Endothelial cell (in vitro differentiated cells): ENCODE measurements around the gene WDR81. TPM values are rescaled to one million over a fixed set of nuclear protein-coding genes. Genes with fewer than 3 reads are reported as not detected.
"Not testable (repeated sequence)": the region's sequence is repeated elsewhere in the genome, so short reads cannot be mapped to it uniquely, and the experiment has no call there.

Experiments
- DNase-seq: peaks from one replicate; pipeline ENCODE4 v3.0.0; 2021; ENCODE audit warnings: low spot score
- H3K27ac Mint-ChIP-seq: one replicate; pipeline ENCODE4 v1.8.0; 2021; ENCODE audit warnings: mixed read lengths, inconsistent platforms; ENCODE audit not compliant: unreplicated experiment
- H3K27me3 Mint-ChIP-seq: one replicate; pipeline ENCODE4 v1.8.0; 2021; ENCODE audit warnings: mild to moderate bottlenecking, moderate library complexity, mixed read lengths, inconsistent platforms; ENCODE audit not compliant: unreplicated experiment
- H3K36me3 Mint-ChIP-seq: one replicate; pipeline ENCODE4 v1.8.0; 2021; ENCODE audit warnings: mild to moderate bottlenecking, low read depth, mixed read lengths, inconsistent platforms; ENCODE audit not compliant: unreplicated experiment
- H3K4me1 Mint-ChIP-seq: one replicate; pipeline ENCODE4 v1.8.0; 2021; ENCODE audit warnings: mild to moderate bottlenecking, mixed read lengths, inconsistent platforms; ENCODE audit not compliant: unreplicated experiment
- H3K4me3 Mint-ChIP-seq: one replicate; pipeline ENCODE4 v1.8.0; 2021; ENCODE audit warnings: mild to moderate bottlenecking, mixed read lengths, inconsistent platforms; ENCODE audit not compliant: unreplicated experiment
- H3K9me3 Mint-ChIP-seq: one replicate; pipeline ENCODE4 v1.8.0; 2021; ENCODE audit warnings: mixed read lengths, inconsistent platforms; ENCODE audit not compliant: unreplicated experiment
- total RNA-seq: library from RNA; stranded (reverse); fragmentation: NEBNext Ultra II Directional; extraction: Animal tissue kit (Norgen Biotek cat#: 25700); gene quantifications from one replicate; pipeline ENCODE4 v1.2.1, GENCODE V29; 2021; ENCODE audit not compliant: unreplicated experiment
- TF ChIP-seq, protein P1 (sequence below): fragments of 200-600 bp; sonication (generic); IDR thresholded peaks from one replicate; pipeline ENCODE4 v1.5.0; 2021; ENCODE audit warnings: antibody characterized with exemption; ENCODE audit not compliant: unreplicated experiment

Gene WDR81
- total RNA-seq, 1 donor from 2014 or later = 20.0 TPM

DNA sequence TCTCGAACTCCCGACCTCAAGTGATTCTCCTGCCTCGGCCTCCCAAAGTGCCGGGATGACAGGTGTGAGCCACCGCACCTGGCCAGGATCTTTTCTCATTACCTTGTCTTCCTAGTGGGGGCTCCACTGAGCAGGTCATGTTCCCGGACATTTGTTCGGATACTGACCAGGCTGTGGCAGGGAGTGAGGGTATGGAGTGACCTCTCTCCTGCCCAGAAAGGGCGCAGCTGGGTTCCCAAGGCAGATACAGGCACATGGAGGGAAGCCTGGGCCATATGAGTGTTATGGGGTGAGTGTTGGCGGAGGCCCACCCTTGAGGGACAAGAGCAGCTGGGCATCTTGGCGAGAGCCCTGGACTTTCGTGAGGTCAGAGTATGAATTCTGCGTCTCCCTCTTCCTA, 42.9 kb downstream of the WDR81 start:
- no peak overlapping the region for H3K27ac Mint-ChIP-seq
- no peak for DNase-seq

DNA sequence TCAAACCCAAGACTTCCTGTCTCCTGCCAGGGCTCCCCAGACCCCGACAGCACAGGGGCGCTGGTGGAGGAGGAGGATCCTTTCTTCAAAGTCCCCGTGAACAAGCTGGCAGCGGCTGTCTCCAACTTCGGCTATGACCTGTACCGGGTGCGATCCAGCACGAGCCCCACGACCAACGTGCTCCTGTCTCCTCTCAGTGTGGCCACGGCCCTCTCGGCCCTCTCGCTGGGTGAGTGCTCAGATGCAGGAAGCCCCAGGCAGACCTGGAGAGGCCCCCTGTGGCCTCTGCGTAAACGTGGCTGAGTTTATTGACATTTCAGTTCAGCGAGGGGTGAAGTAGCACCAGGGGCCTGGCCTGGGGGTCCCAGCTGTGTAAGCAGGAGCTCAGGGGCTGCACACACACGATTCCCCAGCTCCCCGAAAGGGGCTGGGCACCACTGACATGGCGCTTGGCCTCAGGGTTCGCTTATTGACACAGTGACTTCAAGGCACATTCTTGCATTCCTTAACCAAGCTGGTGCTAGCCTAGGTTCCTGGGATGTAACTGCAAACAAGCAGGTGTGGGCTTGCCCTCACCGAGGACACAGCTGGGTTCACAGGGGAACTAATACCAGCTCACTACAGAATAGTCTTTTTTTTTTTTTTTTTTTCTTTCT, 45.4 kb downstream of the WDR81 start:
- no peak for DNase-seq
- Mint-ChIP-seq H3K9me3 (no peaks in the 10 kb centered on the region), H3K4me1 (peaks cover 4% of the 10 kb centered on the region), H3K4me3 (no peak overlapping the region), H3K36me3 (no peaks in the 10 kb centered on the region), H3K27me3 (peaks cover 5% of the 10 kb centered on the region), H3K27ac (no peak overlapping the region)
- TF ChIP-seq, protein P1, sequence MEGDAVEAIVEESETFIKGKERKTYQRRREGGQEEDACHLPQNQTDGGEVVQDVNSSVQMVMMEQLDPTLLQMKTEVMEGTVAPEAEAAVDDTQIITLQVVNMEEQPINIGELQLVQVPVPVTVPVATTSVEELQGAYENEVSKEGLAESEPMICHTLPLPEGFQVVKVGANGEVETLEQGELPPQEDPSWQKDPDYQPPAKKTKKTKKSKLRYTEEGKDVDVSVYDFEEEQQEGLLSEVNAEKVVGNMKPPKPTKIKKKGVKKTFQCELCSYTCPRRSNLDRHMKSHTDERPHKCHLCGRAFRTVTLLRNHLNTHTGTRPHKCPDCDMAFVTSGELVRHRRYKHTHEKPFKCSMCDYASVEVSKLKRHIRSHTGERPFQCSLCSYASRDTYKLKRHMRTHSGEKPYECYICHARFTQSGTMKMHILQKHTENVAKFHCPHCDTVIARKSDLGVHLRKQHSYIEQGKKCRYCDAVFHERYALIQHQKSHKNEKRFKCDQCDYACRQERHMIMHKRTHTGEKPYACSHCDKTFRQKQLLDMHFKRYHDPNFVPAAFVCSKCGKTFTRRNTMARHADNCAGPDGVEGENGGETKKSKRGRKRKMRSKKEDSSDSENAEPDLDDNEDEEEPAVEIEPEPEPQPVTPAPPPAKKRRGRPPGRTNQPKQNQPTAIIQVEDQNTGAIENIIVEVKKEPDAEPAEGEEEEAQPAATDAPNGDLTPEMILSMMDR = no peak

More for the DNA sequence above, 42.9 kb downstream of the WDR81 start:
- TF ChIP-seq, protein P1 = no peak
- Mint-ChIP-seq H3K4me1 (peaks cover 9% of the 10 kb centered on the region), H3K36me3 (no peaks in the 10 kb centered on the region), H3K9me3 (no peaks in the 10 kb centered on the region), H3K27me3 (peaks cover 9% of the 10 kb centered on the region), H3K4me3 (no peak overlapping the region)

DNA sequence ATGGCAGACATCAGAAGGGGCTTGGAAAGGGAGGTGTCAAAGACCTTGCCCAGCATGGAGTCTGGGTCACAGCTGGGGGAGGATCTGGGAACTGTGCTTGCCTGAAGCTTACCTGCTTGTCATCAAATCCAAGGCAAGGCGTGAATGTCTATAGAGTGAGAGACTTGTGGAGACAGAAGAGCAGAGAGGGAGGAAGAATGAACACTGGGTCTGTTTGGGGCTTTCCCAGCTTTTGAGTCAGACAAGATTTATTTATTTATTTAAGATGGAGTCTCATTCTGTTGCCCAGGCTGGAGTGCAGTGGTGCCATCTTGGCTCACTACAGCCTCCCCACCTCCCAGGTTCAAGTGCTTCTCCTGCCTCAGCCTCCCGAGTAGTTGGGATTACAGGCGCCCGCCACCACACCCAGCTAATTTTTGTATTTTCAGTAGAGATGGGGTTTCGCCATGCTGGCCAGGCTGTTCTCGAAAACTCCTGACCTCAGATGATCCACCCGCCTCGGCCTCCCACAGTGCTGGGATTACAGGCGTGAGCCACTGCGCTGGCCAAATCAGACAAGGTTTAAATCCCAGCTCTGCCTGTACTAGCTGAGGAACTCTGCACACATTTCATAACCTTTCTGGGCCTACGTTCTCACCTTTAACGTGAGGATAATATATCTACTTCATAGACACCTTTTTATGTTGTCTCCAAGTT, 48.6 kb downstream of the WDR81 start:
- not testable (repeated sequence) for H3K9me3 Mint-ChIP-seq, H3K4me1 Mint-ChIP-seq, H3K27me3 Mint-ChIP-seq, H3K4me3 Mint-ChIP-seq, H3K27ac Mint-ChIP-seq, H3K36me3 Mint-ChIP-seq, DNase-seq

DNA sequence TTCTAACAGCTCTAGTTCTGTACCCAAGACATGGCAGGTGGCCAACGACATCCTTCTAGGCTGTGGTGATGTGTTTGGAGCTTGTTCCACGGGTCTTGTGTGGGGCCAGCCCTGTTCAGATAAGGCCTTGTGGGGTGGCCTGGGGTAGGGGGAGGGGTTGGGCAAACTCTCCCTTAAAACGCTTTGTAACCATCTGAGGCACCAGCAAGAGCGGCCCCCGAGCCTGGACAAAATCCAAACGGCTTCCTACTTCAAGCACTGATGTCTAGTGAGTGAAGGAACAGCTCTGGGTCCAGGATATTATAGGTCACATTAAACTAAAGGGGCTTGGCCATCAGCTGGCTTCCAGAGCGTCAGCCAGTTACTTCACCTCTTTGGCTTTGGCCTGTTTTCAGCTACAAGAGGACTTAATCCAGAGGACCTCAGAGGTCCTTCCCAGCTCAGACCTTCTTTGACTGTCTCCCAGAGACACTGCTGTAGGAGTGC, 49.2 kb downstream of the WDR81 start:
- Mint-ChIP-seq H3K36me3 (peaks cover 14% of the 10 kb centered on the region), H3K27ac (no peak overlapping the region), H3K4me3 (no peak overlapping the region), H3K27me3 (peaks cover 2% of the 10 kb centered on the region), H3K4me1 (peaks cover 7% of the 10 kb centered on the region), H3K9me3 (no peaks in the 10 kb centered on the region)
- DNase-seq = no peak
- TF ChIP-seq, protein P1 = no peak

DNA sequence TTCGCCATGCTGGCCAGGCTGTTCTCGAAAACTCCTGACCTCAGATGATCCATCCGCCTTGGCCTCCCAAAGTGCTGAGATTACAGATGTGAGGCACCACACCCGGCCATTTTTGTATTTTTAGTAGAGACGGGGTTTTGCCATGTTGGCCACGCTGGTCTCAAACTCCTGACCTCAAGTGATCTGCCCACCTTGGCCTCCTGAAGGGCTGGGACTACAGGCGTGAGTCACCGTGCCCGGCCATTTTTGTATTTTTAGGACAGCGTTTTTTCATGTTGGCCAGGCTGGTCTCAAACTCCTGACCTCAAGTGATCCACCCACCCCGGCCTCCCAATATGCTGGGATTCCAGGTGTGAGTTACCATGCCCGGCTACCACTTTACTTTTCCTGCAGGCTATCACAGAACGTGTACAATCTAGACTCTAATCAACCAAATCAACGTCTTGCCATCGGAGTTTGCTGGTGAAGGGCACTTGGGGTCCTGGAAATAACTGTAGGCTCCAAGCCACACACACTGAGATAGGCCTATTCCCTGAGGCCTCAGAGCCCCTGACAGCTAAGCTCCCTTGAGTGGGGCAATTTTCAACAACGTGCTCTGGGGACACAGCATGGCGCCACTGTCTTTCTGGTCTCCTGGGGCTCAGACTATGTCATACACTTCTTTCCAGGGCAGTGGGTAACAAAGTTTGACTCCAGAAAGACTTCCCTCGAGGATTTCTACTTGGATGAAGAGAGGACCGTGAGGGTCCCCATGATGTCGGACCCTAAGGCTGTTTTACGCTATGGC, 50.1 kb downstream of the WDR81 start:
- DNase-seq = no peak
- Mint-ChIP-seq H3K36me3 (peaks cover 14% of the 10 kb centered on the region), H3K9me3 (no peaks in the 10 kb centered on the region), H3K4me3 (no peak overlapping the region), H3K27me3 (peaks cover 2% of the 10 kb centered on the region), H3K4me1 (peaks cover 3% of the 10 kb centered on the region), H3K27ac (no peak overlapping the region)
- TF ChIP-seq, protein P1 = no peak
